HG03196 (cell line): ENCODE results near the gene CASK.

ENCODE experiments used
- ATAC-seq: cut with Tn5 transposase; IDR thresholded peaks from one replicate; pipeline ENCODE4 v1.9.1; 2021; ENCODE audit not compliant: unreplicated experiment

The CASK gene

DNA sequence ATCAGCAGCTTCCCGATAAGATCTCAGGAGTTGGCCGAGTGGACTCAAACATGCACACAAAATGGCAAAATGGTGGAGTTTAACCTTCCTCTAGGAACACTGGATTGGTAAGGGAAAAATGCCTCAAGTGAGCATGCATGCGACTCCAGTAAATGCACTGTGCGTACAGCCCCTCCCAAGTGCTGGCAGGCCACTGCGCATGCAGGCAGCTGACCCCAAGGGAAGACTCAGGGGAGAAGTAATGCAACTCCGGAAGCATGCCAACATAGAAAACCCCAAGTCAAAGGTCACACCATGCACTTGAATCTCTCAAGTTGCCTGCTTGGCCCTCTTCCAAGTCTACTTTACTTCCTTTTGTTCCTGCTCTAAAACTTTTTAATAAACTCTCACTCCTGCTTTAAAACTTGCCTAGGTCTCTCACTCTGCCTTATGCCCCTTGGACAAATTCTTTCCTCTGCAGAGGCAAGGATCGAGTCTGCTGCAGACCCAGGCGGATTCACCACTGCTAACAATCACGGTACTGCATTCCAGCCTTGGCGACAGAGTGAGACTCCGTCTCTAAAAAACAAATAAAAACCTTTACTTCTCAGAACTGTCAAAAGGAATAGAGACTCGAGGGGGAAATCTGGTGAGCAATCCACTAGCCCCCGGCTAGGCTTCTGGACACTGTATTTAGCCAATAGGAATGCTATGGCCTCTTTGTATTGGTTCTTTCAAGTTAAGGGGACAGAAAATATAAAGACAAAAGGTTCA, 442.7 kb downstream of the CASK start:
- no peak for ATAC-seq

DNA sequence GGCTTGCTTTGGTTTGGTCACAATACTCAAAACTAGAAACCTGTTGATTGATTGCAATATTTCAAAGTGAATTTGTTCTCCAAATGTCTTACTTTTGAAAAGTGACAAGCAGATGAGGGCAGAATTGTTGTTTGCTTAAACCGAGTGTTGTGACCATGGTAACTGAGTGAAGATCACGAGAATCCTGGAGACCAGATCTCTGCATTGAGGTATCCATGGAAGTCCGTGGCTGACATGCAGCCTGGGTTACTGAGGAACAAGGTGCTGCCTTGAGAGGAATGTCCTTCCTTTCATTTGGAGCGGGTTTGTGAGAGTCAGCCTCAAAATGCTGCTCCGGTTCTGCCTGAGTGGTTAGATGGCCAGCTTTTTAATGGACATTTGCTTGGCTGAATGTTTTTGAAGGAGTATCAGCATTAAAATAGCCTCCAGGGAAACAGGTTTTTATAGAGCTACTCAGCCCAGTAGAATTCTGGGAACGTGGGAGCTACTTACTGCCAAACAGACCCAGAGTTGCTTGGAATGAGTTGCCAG, 444.9 kb downstream of the CASK start:
- no peak for ATAC-seq

DNA sequence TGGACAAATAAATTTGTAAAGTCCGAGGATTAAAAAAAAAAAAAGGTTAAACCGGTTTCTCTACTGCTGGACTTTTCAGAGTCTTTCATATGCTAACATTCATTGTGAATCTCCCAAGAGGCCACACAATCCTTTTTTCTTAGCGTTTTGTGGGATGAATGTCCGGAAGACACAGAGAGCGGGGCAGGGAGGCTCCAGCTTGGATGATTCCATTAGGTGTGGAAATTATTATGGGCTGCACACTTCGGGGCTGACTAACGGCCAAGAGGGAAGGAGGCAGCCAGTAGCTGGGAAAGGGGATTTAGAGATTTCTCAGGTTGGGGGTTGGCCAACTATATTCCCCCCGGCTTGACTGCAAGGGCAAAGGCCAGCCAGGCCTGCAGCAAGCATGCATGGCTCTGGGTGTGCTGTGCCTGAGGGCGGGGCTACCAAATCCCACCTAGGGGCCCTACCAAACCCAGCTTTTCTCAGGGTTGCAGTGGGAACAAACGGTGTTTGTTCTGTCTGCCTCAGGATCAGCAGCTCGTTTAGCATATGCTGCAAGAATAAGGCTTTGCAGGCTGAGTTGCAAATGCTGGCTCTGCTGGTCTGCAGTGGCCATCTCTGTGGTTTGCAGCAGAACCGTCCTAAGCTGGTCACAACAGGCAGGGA, 447.6 kb downstream of the CASK start:
- ATAC-seq: no peak

DNA sequence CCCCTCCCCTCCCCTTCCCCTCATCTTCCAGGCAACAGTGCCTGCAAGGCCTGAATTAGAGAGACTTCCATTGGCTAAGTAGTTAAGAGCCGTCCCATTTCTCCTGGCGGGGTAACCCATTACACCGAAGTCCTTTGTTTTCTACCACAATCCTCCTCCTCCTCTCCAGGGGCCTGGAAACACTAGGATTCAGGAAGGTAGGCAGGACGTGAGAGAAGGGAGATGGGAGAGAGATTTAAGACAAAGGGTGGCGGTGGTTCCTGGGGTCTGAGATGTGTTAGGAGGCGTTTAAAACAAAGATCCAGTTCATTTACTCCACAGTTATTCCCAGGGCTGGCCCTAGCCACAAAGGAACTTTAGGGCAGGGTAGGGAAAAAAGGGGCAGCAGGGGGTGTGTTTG, 448.2 kb downstream of the CASK start:
- no peak for ATAC-seq

- ATAC-seq: no peak
These were observed 448.6 kb downstream of the CASK start for GRCh38 chrX:41474726-41475100.

DNA sequence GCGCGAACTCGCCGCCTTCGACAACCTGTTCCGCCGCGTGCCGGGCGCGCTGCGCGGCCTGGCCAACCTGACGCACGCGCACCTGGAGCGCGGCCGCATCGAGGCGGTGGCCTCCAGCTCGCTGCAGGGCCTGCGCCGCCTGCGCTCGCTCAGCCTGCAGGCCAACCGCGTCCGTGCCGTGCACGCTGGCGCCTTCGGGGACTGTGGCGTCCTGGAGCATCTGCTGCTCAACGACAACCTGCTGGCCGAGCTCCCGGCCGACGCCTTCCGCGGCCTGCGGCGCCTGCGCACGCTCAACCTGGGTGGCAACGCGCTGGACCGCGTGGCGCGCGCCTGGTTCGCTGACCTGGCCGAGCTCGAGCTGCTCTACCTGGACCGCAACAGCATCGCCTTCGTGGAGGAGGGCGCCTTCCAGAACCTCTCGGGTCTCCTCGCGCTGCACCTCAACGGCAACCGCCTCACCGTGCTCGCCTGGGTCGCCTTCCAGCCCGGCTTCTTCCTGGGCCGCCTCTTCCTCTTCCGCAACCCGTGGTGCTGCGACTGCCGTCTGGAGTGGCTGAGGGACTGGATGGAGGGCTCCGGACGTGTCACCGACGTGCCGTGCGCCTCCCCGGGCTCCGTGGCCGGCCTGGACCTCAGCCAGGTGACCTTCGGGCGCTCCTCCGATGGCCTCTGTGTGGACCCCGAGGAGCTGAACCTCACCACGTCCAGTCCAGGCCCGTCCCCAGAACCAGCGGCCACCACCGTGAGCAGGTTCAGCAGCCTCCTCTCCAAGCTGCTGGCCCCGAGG, 449.2 kb downstream of the CASK start:
- ATAC-seq: no peak

GRCh38 chrX:41472231-41472815, 451.0 kb downstream of the CASK start:
- no peak for ATAC-seq

- no peak for ATAC-seq
These were observed 451.6 kb downstream of the CASK start for GRCh38 chrX:41471786-41472185.

GRCh38 chrX:41470706-41471105, 452.6 kb downstream of the CASK start:
- ATAC-seq: no peak

GRCh38 chrX:41468647-41469323, 454.6 kb downstream of the CASK start:
- no peak for ATAC-seq
